ENCODE results near the gene CLINT1. TPM values are rescaled to one million over a fixed set of nuclear protein-coding genes. Genes with fewer than 3 reads are reported as not detected.

The CLINT1 gene
- total RNA-seq, 4 donors from 2014 or later: 77.4 to 124 (median 85.5) TPM

GRCh38 chr5:157812086-157812485, 46.9 kb downstream of the CLINT1 start:
- peaks cover 0 to 2% of the 10 kb centered on the region in 2 donors for H3K4me1 ChIP-seq
- in situ Hi-C loops (cut with MboI; ENCODE audit: low sequenced_read_pairs in 4 of 4): loop anchor here in 3 of 4 donors (10.0 to 25.0 kb wide), 3 partner anchors 133 to 1325 kb away; no protein-coding TSS in a partner anchor
- no peak for TF ChIP-seq POLR2A (IDR thresholded peaks at IDR 0.05)
- TF ChIP-seq, protein P1, sequence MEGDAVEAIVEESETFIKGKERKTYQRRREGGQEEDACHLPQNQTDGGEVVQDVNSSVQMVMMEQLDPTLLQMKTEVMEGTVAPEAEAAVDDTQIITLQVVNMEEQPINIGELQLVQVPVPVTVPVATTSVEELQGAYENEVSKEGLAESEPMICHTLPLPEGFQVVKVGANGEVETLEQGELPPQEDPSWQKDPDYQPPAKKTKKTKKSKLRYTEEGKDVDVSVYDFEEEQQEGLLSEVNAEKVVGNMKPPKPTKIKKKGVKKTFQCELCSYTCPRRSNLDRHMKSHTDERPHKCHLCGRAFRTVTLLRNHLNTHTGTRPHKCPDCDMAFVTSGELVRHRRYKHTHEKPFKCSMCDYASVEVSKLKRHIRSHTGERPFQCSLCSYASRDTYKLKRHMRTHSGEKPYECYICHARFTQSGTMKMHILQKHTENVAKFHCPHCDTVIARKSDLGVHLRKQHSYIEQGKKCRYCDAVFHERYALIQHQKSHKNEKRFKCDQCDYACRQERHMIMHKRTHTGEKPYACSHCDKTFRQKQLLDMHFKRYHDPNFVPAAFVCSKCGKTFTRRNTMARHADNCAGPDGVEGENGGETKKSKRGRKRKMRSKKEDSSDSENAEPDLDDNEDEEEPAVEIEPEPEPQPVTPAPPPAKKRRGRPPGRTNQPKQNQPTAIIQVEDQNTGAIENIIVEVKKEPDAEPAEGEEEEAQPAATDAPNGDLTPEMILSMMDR (IDR thresholded peaks at IDR 0.05 in 4 of 5, conservative IDR thresholded peaks at IDR 0.05 in 1 of 5): no peak
- DNase-seq (no peak), ATAC-seq (no peak)
- H3K9me3 ChIP-seq: no peaks in the 10 kb centered on the region
- no peak overlapping the region for H3K4me3 ChIP-seq
- no peak overlapping the region for H3K27ac ChIP-seq
- intact Hi-C loops (cut with DNase I; ENCODE audit: low total_unique reads): no loop called here
- H3K27me3 ChIP-seq: no peaks in the 10 kb centered on the region
- peaks cover 0 to 64% of the 10 kb centered on the region in 2 donors for H3K36me3 ChIP-seq

DNA sequence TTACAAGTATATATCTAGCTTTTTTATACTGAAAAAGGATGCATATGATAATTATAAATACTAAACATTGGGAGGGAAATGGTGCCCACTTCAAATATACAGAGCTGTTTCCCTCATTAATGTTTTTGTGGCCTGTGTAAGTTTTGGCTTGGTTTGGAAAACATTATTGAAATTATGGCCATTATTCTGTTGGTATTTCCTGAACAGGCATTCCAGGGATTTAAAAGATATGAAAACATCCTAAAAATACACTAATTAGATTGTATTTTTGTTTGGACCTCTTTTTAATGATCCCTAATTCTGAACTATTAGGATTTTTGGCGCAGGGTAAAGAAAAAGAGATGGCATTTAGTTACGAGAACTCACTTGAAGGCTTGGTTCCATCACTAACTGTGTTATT, 50.9 kb downstream of the CLINT1 start:
- ATAC-seq: no peak
- in situ Hi-C loops (cut with MboI; ENCODE audit: low sequenced_read_pairs in 4 of 4) (loop anchor here in 2 of 4 donors (25.0 kb wide), 2 partner anchors 1304 to 1329 kb away; no protein-coding TSS in a partner anchor), intact Hi-C loops (cut with DNase I; ENCODE audit: low total_unique reads) (no loop called here)

DNA sequence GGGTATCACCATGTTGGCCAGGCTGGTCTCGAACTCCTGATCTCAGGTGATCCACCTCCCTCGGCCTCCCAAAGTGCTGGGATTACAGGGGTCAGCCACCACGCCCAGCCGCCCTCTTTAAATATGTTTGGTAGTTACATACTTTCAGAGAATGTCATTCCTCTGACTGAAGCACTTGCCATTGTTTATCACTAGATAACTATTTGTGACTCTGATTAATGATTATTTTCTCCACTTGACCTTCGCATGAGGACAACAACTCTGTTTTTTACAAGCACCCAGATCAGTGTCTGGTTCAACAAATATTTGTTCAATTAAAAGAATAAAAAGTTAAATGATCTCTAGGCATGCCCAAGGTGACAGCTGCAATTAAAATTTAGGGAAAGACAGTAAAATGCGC, 56.2 kb downstream of the CLINT1 start:
- in situ Hi-C loops (cut with MboI; ENCODE audit: low sequenced_read_pairs in 4 of 4): loop anchor here in 2 of 4 donors (25.0 kb wide), 2 partner anchors 1310 to 1335 kb away; no protein-coding TSS in a partner anchor
- peaks cover 2 to 39% of the 10 kb centered on the region in 2 donors for H3K36me3 ChIP-seq
- DNase-seq (no peak), ATAC-seq (no peak)
- H3K27me3 ChIP-seq: no peaks in the 10 kb centered on the region
- H3K4me3 ChIP-seq: no peak overlapping the region
- TF ChIP-seq, protein P1 (IDR thresholded peaks at IDR 0.05 in 4 of 5, conservative IDR thresholded peaks at IDR 0.05 in 1 of 5): no peak
- TF ChIP-seq POLR2A (IDR thresholded peaks at IDR 0.05): no peak
- H3K4me1 ChIP-seq: peaks cover 7 to 10% of the 10 kb centered on the region in 2 donors
- H3K9me3 ChIP-seq: no peaks in the 10 kb centered on the region
- no peak overlapping the region for H3K27ac ChIP-seq
- intact Hi-C loops (cut with DNase I; ENCODE audit: low total_unique reads): no loop called here

More for the DNA sequence above, 50.9 kb downstream of the CLINT1 start:
- Histone ChIP-seq H3K27ac (no peak overlapping the region), H3K4me3 (no peak overlapping the region), H3K36me3 (peaks cover 0 to 74% of the 10 kb centered on the region in 2 donors), H3K4me1 (no peaks in the 10 kb centered on the region), H3K9me3 (no peaks in the 10 kb centered on the region), H3K27me3 (no peaks in the 10 kb centered on the region)
- no peak for TF ChIP-seq POLR2A (IDR thresholded peaks at IDR 0.05)
- TF ChIP-seq, protein P1 (IDR thresholded peaks at IDR 0.05 in 4 of 5, conservative IDR thresholded peaks at IDR 0.05 in 1 of 5): no peak
- DNase-seq: no peak

DNA sequence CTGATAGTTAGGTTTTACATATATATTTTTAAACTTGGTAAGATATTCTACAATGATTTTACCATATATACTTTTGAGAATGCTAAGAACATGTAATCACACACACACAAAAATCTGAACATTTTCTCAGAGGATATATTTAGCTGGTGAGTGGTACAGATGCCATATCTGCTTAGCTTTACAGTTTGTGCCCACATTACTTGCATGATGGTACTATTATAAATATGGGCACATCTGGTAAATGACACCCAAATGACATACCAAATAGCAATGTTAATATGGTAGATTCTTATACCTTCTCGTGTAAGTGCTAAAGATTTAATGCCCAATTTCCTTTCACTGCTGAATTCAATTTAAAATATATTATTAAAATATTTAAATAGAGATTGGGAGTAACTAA, 58.8 kb downstream of the CLINT1 start:
- Histone ChIP-seq H3K4me3 (no peak overlapping the region), H3K27ac (no peak overlapping the region), H3K9me3 (no peaks in the 10 kb centered on the region), H3K36me3 (peaks cover 2 to 28% of the 10 kb centered on the region in 2 donors), H3K27me3 (no peaks in the 10 kb centered on the region), H3K4me1 (peaks cover 7 to 10% of the 10 kb centered on the region in 2 donors)
- DNase-seq: no peak
- TF ChIP-seq, protein P1 (IDR thresholded peaks at IDR 0.05 in 4 of 5, conservative IDR thresholded peaks at IDR 0.05 in 1 of 5): no peak
- TF ChIP-seq POLR2A (IDR thresholded peaks at IDR 0.05): no peak
- no peak for ATAC-seq
- intact Hi-C loops (cut with DNase I; ENCODE audit: low total_unique reads) (no loop called here), in situ Hi-C loops (cut with MboI; ENCODE audit: low sequenced_read_pairs in 4 of 4) (loop anchor here in 2 of 4 donors (25.0 kb wide), 2 partner anchors 1312 to 1337 kb away; no protein-coding TSS in a partner anchor)

Data from gastrocnemius medialis (tissue), 4 donors.